HUES64 (cell line): ENCODE results near the gene LRP8.

ENCODE experiments used
- H3K27ac ChIP-seq: 2 replicates; pipeline ENCODE4 v1.7.0; 2013; ENCODE audit warnings: low read depth, low read length, inconsistent platforms
- H3K27me3 ChIP-seq: 2 replicates; pipeline ENCODE4 v1.6.1; 2013; ENCODE audit warnings: mild to moderate bottlenecking, low read length; ENCODE audit not compliant: insufficient read depth
- H3K36me3 ChIP-seq: 2 replicates; pipeline ENCODE4 v1.6.1; 2013; ENCODE audit warnings: mild to moderate bottlenecking, low read length; ENCODE audit not compliant: insufficient read depth
- H3K4me1 ChIP-seq: 2 replicates; pipeline ENCODE4 v1.6.1; 2013; ENCODE audit warnings: mild to moderate bottlenecking, low read length, moderate library complexity; ENCODE audit not compliant: insufficient read depth
- H3K4me3 ChIP-seq: 2 replicates; pipeline ENCODE4 v1.5.1; 2013; ENCODE audit warnings: mild to moderate bottlenecking, low read length, moderate library complexity
- H3K9ac ChIP-seq: 2 replicates; pipeline ENCODE4 v1.6.1; 2013; ENCODE audit warnings: mild to moderate bottlenecking, low read depth, low read length
- H3K9me3 ChIP-seq: 2 replicates; pipeline ENCODE4 v1.6.1; 2013; ENCODE audit warnings: low read depth, low read length; ENCODE audit not compliant: insufficient read depth
- whole genome bisulfite sequencing: fragments of 150-250, 120-280 bp; methylation state at CpG from one replicate; pipeline ENCODE4 v1.1.7; 2013; ENCODE audit warnings: missing lambda C conversion rate; 5-methylcytosine and 5-hydroxymethylcytosine counted together

Gene LRP8

DNA sequence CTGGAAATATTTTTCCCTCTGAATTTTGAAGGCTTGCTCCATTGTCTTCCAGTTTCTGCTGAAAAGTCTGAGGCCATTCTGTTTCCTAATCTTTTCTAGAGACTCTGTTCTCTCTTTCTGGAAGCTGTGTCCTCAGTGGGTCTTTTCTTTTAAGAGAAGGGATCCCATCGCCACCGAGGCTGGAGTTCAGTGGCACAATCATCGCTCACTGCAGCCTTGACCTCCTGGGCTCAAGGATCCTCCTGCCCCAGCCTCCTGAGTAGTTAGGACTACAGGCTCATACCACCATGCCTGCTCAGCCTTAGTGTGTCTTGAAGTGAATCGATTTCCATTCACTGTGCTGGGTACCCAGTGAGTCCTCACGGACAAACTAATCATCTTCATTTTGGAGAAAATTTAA, 9.6 kb upstream of the LRP8 start:
- H3K4me3 ChIP-seq: no peak overlapping the region
- H3K27ac ChIP-seq: no peak overlapping the region
- H3K4me1 ChIP-seq: no peaks in the 10 kb centered on the region
- no peaks in the 10 kb centered on the region for H3K9me3 ChIP-seq
- H3K9ac ChIP-seq: no peak overlapping the region
- H3K27me3 ChIP-seq: no peaks in the 10 kb centered on the region
- WGBS: 97% methylated on average over 5 of the region's 5 CpGs
- H3K36me3 ChIP-seq: no peaks in the 10 kb centered on the region

DNA sequence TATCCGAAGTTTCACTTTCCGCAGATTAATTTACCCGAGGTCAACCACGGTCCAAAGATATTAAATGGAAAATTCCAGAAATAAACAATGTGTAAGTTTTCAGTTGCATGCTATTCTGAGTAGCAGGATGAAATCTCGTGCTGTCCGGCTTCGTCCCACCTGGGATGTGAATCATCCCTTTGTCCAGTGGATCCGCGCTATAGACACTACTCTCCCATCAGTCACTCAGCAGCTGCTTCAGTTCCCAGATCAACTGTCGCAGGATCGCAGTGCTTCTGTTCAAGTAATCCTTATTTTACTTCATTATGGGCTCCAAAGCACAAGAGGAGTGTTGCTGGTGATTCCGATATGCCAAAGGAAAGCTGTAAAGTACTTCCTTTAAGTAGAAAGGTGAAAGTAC, 8.3 kb upstream of the LRP8 start:
- Histone ChIP-seq H3K9ac (no peak overlapping the region), H3K9me3 (no peaks in the 10 kb centered on the region), H3K4me3 (no peak overlapping the region), H3K27ac (no peak overlapping the region), H3K36me3 (no peaks in the 10 kb centered on the region), H3K27me3 (no peaks in the 10 kb centered on the region), H3K4me1 (no peaks in the 10 kb centered on the region)
- 95% methylated on average over 12 of the region's 12 CpGs for WGBS

DNA sequence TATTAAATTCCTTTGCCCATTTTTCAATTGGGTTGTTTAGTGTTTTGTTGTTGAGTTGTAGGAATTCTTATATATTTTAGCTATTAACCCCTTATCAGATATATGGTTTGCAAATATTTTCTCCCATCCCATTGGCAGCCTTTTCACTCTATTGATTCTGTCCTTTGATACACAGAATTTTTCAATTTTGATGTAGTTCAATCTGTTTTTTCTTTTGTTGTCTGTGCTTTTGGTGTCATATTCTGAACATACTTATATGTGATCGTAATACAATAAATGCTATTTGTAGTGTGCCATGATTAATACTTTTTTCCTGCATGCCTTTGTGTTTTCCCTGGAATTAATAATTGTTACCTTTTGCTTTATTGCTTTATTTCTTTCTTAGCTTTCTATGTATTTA, 7.8 kb upstream of the LRP8 start:
- Histone ChIP-seq H3K4me3 (no peak overlapping the region), H3K36me3 (no peaks in the 10 kb centered on the region), H3K27ac (no peak overlapping the region), H3K4me1 (no peaks in the 10 kb centered on the region), H3K27me3 (no peaks in the 10 kb centered on the region), H3K9ac (no peak overlapping the region), H3K9me3 (no peaks in the 10 kb centered on the region)
- 100% methylated on average over 1 of the region's 1 CpG for WGBS

DNA sequence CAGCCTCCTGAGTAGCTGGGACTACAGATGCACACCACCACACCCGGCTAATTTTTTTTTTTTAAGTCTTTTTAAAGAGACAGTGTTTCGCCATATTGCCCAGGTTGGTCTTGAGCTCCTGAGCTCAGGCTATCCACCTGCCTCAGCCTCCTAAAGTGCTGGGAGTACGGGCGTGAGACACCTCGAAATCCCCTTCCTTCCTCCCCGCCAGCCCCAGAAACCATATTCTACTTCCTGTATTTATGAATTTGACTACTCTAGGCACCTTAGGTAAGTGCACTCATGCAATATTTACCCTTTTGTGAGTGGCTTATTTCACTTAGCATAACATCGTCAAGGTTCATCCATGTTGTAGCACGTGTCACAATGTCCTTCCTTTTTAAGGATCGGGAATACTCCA, 6.9 kb upstream of the LRP8 start:
- Histone ChIP-seq H3K4me3 (no peak overlapping the region), H3K9me3 (no peaks in the 10 kb centered on the region), H3K9ac (no peak overlapping the region), H3K4me1 (no peaks in the 10 kb centered on the region), H3K36me3 (no peaks in the 10 kb centered on the region), H3K27ac (no peak overlapping the region), H3K27me3 (no peaks in the 10 kb centered on the region)
- WGBS: 95% methylated on average over 9 of the region's 9 CpGs

DNA sequence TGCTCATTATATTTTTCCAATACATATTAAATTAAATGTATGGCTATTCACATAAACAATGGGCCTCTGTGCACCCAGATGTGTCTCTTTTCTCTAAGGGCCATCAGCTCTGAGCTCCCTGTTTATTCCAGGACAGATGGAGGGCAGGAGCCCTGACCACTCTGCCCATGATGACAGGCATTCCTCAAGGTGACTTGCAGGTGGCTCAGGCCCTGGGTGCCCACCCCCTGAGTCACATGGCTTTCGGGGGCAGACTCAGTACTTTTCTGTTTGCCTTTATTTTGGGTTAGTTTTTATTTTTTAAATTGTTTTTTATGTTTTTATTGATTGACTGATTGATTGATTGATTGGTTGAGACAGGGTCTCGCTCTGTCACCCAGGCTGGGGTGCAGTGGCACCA, 6.4 kb upstream of the LRP8 start:
- Histone ChIP-seq H3K27me3 (0 out of 2 replicates have a peak, but pooled peaks cover 1% of the 10 kb centered on the region), H3K9ac (no peak overlapping the region), H3K27ac (no peak overlapping the region), H3K9me3 (no peaks in the 10 kb centered on the region), H3K36me3 (no peaks in the 10 kb centered on the region), H3K4me1 (no peaks in the 10 kb centered on the region), H3K4me3 (no peak overlapping the region)
- 93% methylated on average over 2 of the region's 2 CpGs for WGBS

DNA sequence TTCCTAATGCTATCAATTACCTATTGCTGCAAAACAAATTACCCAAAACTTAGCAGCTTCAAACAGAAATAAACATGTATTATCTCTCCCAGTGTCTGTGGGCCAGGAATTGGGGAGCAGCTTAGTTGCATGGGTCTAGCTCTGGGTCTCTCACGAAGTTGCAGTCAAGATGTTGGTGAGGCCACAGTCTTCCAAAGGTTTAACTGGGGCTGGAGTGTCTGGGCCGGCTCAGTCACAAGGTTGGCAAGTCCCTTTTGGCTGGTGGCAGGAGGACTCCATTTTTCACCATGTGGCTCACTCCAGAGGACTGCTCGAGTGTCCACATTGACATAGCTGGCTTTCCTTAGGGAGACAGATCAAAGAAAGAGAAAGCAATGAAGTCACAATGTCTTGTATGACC, 5.0 kb upstream of the LRP8 start:
- WGBS: 90% methylated on average over 3 of the region's 3 CpGs
- no peak overlapping the region for H3K4me3 ChIP-seq

DNA sequence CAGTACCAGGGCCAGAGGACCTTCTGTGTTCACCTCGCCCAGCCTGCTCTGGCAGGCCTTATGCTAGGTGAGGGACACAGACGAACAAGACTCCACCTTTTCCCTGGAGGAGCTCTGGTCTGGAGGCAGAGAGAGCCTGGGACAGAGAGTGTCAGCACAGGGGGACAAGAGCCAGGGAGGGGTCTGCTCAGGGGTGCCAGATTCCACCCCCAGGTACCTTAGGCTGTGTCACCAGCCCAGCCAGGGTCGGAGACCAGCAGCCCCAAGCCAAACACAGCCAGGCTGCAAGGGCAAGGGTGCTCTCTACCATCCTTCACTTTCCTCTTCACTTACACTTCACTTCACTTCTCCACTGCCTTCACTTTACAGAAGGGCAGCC, 4.3 kb upstream of the LRP8 start:
- Histone ChIP-seq H3K9ac (no peak overlapping the region), H3K27me3 (0 out of 2 replicates have a peak, but pooled peaks cover 4% of the 10 kb centered on the region), H3K27ac (no peak overlapping the region), H3K9me3 (no peaks in the 10 kb centered on the region), H3K4me3 (no peak overlapping the region), H3K4me1 (no peaks in the 10 kb centered on the region), H3K36me3 (no peaks in the 10 kb centered on the region)
- 90% methylated on average over 3 of the region's 3 CpGs for WGBS

More for the DNA sequence above, 5.0 kb upstream of the LRP8 start:
- no peaks in the 10 kb centered on the region for H3K4me1 ChIP-seq
- no peak overlapping the region for H3K27ac ChIP-seq
- H3K36me3 ChIP-seq: no peaks in the 10 kb centered on the region
- H3K27me3 ChIP-seq: 0 out of 2 replicates have a peak, but pooled peaks cover 4% of the 10 kb centered on the region
- H3K9ac ChIP-seq: no peak overlapping the region
- no peaks in the 10 kb centered on the region for H3K9me3 ChIP-seq

DNA sequence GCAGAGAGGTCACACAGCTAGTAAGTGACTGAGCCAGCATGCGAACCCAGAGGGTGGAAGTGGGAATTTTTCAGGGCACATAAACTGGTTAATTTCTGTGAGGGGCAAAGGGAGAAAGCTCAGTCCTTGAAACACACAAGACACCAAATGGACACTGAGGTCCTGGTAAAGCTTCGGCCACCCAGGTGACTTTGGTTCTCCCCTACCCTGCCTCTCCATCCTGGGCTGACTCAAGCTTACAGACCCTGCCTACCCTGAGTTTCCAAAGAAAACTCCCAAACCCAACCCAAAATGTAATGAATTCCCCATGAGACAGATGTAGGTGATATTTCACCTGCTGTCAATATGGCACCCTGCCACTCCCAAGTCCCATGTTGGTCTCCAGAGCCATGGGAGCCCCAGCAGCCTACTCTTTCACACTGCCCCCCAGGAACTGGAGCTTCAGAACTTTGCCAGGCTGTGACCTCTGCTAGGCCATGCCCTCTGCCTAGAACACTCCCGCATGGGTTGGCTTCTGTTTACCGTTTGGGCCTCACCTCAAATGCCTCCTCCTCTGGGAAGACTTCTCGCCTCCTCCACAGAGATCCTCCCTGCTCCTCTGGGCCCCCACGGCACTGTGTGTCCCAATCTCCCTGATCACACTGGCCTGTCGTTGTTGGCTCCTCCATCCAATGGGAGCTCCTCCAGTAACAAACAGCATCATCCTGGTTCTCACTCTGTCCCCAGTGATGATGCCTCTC, 3.7 kb upstream of the LRP8 start:
- no peaks in the 10 kb centered on the region for H3K9me3 ChIP-seq
- no peak overlapping the region for H3K9ac ChIP-seq

DNA sequence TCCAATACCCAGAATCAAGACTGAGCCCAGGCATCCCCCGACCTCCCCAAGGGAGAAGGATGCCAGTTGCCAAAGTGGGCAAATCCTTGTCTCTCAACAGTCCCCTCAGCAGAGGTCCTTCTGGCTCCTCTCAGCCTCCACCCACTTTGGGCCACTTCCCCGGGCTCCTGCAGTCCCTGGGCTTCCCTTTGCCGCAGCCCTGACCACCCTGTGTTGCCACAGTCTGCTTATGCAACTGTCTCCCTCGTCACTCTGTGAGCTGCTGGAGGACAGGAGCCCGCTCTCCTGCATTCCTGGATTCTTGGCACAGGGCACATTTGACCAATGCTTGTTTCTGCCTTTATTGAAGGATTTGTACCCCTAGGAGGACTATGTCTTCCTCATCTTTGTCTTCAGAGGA, 2.9 kb upstream of the LRP8 start:
- Histone ChIP-seq H3K27me3 (0 out of 2 replicates have a peak, but pooled peaks cover 4% of the 10 kb centered on the region), H3K9ac (no peak overlapping the region), H3K9me3 (no peaks in the 10 kb centered on the region), H3K4me3 (no peak overlapping the region), H3K36me3 (no peaks in the 10 kb centered on the region), H3K27ac (no peak overlapping the region), H3K4me1 (peaks cover under 1% of the 10 kb centered on the region; the same call in 1 of the 2 replicates)
- 90% methylated on average over 5 of the region's 5 CpGs for WGBS

More for the DNA sequence above, 3.7 kb upstream of the LRP8 start:
- 0 out of 2 replicates have a peak, but pooled peaks cover 4% of the 10 kb centered on the region for H3K27me3 ChIP-seq
- 93% methylated on average over 7 of the region's 7 CpGs for WGBS
- H3K4me1 ChIP-seq: no peaks in the 10 kb centered on the region
- H3K27ac ChIP-seq: no peak overlapping the region
- H3K4me3 ChIP-seq: no peak overlapping the region
- no peaks in the 10 kb centered on the region for H3K36me3 ChIP-seq

DNA sequence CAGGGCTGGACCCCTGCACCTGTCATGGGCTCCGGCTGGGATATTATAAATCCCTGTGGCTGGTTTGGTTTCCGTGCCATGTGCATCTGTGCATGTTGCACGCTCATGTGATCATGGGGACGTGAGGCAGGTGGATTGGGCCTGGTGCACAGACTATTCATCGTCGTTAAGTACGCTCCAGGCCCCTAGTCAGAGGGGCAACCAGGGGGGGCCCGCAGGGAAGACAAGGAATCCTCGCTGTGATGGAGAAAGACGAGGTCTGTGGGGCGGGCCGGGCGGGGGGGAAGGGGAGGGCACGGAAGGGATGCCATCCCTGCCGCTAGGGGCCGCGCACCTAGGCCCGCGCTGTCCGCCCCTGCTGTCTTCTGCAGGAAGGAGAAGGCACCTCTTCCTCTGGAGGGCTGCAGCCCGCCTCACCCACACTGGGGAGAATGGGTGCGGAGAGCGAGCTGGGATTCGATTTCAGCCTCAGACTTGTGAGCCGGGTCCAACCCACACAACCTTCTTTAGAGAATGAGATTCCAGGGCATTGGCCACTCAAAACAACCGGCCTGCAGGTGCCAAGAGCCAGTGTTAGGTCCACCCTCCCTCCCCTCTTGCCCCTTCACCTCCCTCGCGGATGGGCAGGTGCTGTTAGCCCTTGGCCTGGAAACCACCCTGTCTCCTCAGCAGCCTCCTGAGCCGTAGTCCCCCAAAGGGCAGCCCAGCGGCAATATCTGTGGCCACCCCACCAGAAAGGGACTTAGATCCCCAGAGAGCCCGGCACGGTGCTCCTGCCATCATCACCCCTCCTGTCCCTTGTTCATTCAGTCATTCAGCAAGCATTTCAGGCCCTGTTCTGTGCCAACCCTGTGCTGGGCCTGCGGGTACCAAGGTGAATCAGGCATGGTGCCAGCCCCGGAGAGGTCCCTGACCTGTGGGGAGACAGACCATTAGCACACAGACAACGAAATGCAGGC, 950 bp upstream of the LRP8 start:
- WGBS: 29% methylated on average over 35 of the region's 35 CpGs
- peak overlapping the region; percentile 86 for H3K4me3 ChIP-seq
- no peak overlapping the region for H3K27ac ChIP-seq
- 0 out of 2 replicates have a peak, but pooled peaks cover 4% of the 10 kb centered on the region for H3K27me3 ChIP-seq
- peaks cover 9% of the 10 kb centered on the region; the same call in 1 of the 2 replicates for H3K4me1 ChIP-seq
- H3K9me3 ChIP-seq: no peaks in the 10 kb centered on the region
- peaks cover 18% of the 10 kb centered on the region for H3K36me3 ChIP-seq
- 0 out of 2 replicates have a peak overlapping the region, but pooled peaks have one; percentile 29 for H3K9ac ChIP-seq
